Karpas-422 (cell line): ENCODE results near the gene GREB1L. TPM values are rescaled to one million over a fixed set of nuclear protein-coding genes. Genes with fewer than 3 reads are reported as not detected.
A peak's percentile ranks its signal among the peaks of the same experiment; 100 is the strongest.

Source experiments
- DNase-seq: peaks from one replicate; pipeline ENCODE4 v3.0.0-alpha.2; 2015
- H2AFZ ChIP-seq: fragments of 200-600 bp; sonication (generic); 2 replicates; pipeline ENCODE4 v1.6.1; 2014; ENCODE audit warnings: antibody characterized with exemption, low read length, mixed read lengths
- H3K27ac ChIP-seq: fragments of 200-600 bp; sonication (generic); 2 replicates; pipeline ENCODE4 v1.5.1; 2014; ENCODE audit warnings: mild to moderate bottlenecking, low read length, moderate library complexity
- H3K27me3 ChIP-seq: fragments of 200-600 bp; sonication (generic); 2 replicates; pipeline ENCODE4 v1.6.1; 2014; ENCODE audit warnings: low read length, mixed read lengths
- H3K36me3 ChIP-seq: fragments of 200-600 bp; sonication (generic); 2 replicates; pipeline ENCODE4 v1.6.1; 2014; ENCODE audit warnings: low read length, mixed read lengths; ENCODE audit not compliant: insufficient read depth
- H3K4me1 ChIP-seq: fragments of 200-600 bp; sonication (generic); 2 replicates; pipeline ENCODE4 v1.6.1; 2014; ENCODE audit warnings: mild to moderate bottlenecking, low read length, mixed read lengths
- H3K4me2 ChIP-seq: fragments of 200-600 bp; sonication (generic); 2 replicates; pipeline ENCODE4 v1.6.1; 2014; ENCODE audit warnings: low read length, low read depth, mild to moderate bottlenecking; ENCODE audit not compliant: poor library complexity, severe bottlenecking
- H3K4me3 ChIP-seq: fragments of 200-600 bp; sonication (generic); 2 replicates; pipeline ENCODE4 v1.5.1; 2014; ENCODE audit warnings: mild to moderate bottlenecking, antibody characterized with exemption, low read length, mixed read lengths
- H3K79me2 ChIP-seq: fragments of 200-600 bp; sonication (generic); 2 replicates; pipeline ENCODE4 v1.6.1; 2014; ENCODE audit warnings: mild to moderate bottlenecking, low read length, mixed read lengths
- H3K9ac ChIP-seq: fragments of 200-600 bp; sonication (generic); 2 replicates; pipeline ENCODE4 v1.6.0; 2014; ENCODE audit warnings: low read length
- H3K9me2 ChIP-seq: fragments of 200-600 bp; sonication (generic), shearing (Covaris generic); replicated peaks from 2 replicates; pipeline ENCODE4 v1.6.0; 2014; ENCODE audit warnings: mild to moderate bottlenecking, low read length, moderate library complexity; ENCODE audit not compliant: insufficient read depth
- H3K9me3 ChIP-seq: fragments of 300-700, 200-600 bp; sonication (generic); 2 replicates; pipeline ENCODE4 v1.6.1; 2014; ENCODE audit warnings: low read length, mixed read lengths
- H4K20me1 ChIP-seq: fragments of 200-600 bp; sonication (generic); 2 replicates; pipeline ENCODE4 v1.6.1; 2014; ENCODE audit warnings: mild to moderate bottlenecking, antibody characterized with exemption, low read length, low read depth; ENCODE audit not compliant: insufficient read depth
- total RNA-seq: library from RNA; depleted of rRNA; stranded (reverse); fragments of >200 nt; shearing (Covaris generic); gene quantifications from 2 replicates; pipeline ENCODE4 v1.2.3, GENCODE V29; 2014; ENCODE audit warnings: low replicate concordance

The GREB1L gene
- total RNA-seq, 1 experiment from 2014 or later: not detected

- H3K9me3 ChIP-seq: no peaks in the 10 kb centered on the region
- no peak overlapping the region for H3K4me3 ChIP-seq
- DNase-seq: no peak
- peaks cover 18% of the 10 kb centered on the region for H3K4me1 ChIP-seq
- no peaks in the 10 kb centered on the region for H4K20me1 ChIP-seq
- no peak overlapping the region for H3K4me2 ChIP-seq
- H3K9ac ChIP-seq: no peak overlapping the region
- H3K79me2 ChIP-seq: no peaks in the 10 kb centered on the region
- H3K9me2 ChIP-seq: no peaks in the 10 kb centered on the region
- H3K27me3 ChIP-seq: no peaks in the 10 kb centered on the region
- H3K27ac ChIP-seq: no peak overlapping the region
- H2AFZ ChIP-seq: no peak overlapping the region
- no peaks in the 10 kb centered on the region for H3K36me3 ChIP-seq
These were observed 239.7 kb downstream of the GREB1L start for GRCh38 chr18:21481739-21482138.

DNA sequence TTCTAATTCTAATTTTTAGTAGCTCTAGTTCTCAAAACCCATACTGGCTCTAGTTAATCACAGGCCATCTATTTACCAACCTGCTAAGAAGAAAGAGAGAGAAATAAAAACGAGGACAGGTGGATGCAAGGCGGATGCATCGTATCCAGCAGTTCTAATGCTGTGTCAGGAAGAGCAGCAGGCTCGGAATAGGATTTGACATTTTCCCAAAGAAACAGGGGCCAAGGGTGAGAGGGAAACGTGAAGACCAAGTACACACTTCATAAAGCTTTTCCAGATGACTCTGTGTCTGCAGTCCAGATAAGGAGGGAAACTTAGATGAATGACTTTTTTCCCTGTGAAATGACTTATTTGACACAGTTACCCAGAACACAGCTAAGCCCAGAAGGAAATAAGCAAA, 241.0 kb downstream of the GREB1L start:
- Histone ChIP-seq H2AFZ (no peak overlapping the region), H3K4me3 (no peak overlapping the region), H4K20me1 (no peaks in the 10 kb centered on the region), H3K79me2 (no peaks in the 10 kb centered on the region), H3K27me3 (no peaks in the 10 kb centered on the region), H3K9me3 (no peaks in the 10 kb centered on the region), H3K36me3 (no peaks in the 10 kb centered on the region), H3K4me2 (no peak overlapping the region), H3K9me2 (no peaks in the 10 kb centered on the region), H3K27ac (no peak overlapping the region), H3K4me1 (peaks cover 18% of the 10 kb centered on the region), H3K9ac (no peak overlapping the region)
- no peak for DNase-seq

GRCh38 chr18:21484851-21485636, 243.0 kb downstream of the GREB1L start:
- peak overlapping the region; percentile 41 for H3K4me3 ChIP-seq
- H3K4me2 ChIP-seq: peak overlapping the region; percentile 62
- no peak overlapping the region for H3K27ac ChIP-seq
- H3K27me3 ChIP-seq: no peaks in the 10 kb centered on the region
- H3K36me3 ChIP-seq: no peaks in the 10 kb centered on the region
- H3K4me1 ChIP-seq: peaks cover 27% of the 10 kb centered on the region
- H3K9me3 ChIP-seq: no peaks in the 10 kb centered on the region
- H2AFZ ChIP-seq: peak overlapping the region; percentile 40; the same call in 1 of the 2 replicates
- H3K79me2 ChIP-seq: no peaks in the 10 kb centered on the region
- H3K9me2 ChIP-seq: no peaks in the 10 kb centered on the region
- no peaks in the 10 kb centered on the region for H4K20me1 ChIP-seq
- DNase-seq: peak; percentile 64
- peak overlapping the region; percentile 20 for H3K9ac ChIP-seq

GRCh38 chr18:21486905-21487437, 244.9 kb downstream of the GREB1L start:
- H3K9me3 ChIP-seq: no peaks in the 10 kb centered on the region
- no peaks in the 10 kb centered on the region for H3K36me3 ChIP-seq
- H3K9ac ChIP-seq: no peak overlapping the region
- H3K27me3 ChIP-seq: no peaks in the 10 kb centered on the region
- H4K20me1 ChIP-seq: no peaks in the 10 kb centered on the region
- H3K9me2 ChIP-seq: no peaks in the 10 kb centered on the region
- no peak overlapping the region for H3K27ac ChIP-seq
- H3K4me2 ChIP-seq: no peak overlapping the region
- no peak for DNase-seq
- H3K4me1 ChIP-seq: peaks cover 46% of the 10 kb centered on the region
- no peak overlapping the region for H3K4me3 ChIP-seq
- no peaks in the 10 kb centered on the region for H3K79me2 ChIP-seq
- no peak overlapping the region for H2AFZ ChIP-seq

- no peaks in the 10 kb centered on the region for H4K20me1 ChIP-seq
- H3K79me2 ChIP-seq: no peaks in the 10 kb centered on the region
- H3K4me2 ChIP-seq: no peak overlapping the region
- no peak overlapping the region for H2AFZ ChIP-seq
- no peak overlapping the region for H3K9ac ChIP-seq
- no peaks in the 10 kb centered on the region for H3K27me3 ChIP-seq
- H3K4me3 ChIP-seq: no peak overlapping the region
- H3K9me2 ChIP-seq: no peaks in the 10 kb centered on the region
- peak; percentile 90 for DNase-seq
- no peaks in the 10 kb centered on the region for H3K36me3 ChIP-seq
- H3K27ac ChIP-seq: 0 out of 2 replicates have a peak overlapping the region, but pooled peaks have one; percentile 90
- no peaks in the 10 kb centered on the region for H3K9me3 ChIP-seq
- peaks cover 56% of the 10 kb centered on the region for H3K4me1 ChIP-seq
These were observed 247.2 kb downstream of the GREB1L start for GRCh38 chr18:21489119-21489750.

GRCh38 chr18:21489919-21490495, 248.0 kb downstream of the GREB1L start:
- DNase-seq: no peak
- no peaks in the 10 kb centered on the region for H4K20me1 ChIP-seq
- H3K4me3 ChIP-seq: no peak overlapping the region

DNA sequence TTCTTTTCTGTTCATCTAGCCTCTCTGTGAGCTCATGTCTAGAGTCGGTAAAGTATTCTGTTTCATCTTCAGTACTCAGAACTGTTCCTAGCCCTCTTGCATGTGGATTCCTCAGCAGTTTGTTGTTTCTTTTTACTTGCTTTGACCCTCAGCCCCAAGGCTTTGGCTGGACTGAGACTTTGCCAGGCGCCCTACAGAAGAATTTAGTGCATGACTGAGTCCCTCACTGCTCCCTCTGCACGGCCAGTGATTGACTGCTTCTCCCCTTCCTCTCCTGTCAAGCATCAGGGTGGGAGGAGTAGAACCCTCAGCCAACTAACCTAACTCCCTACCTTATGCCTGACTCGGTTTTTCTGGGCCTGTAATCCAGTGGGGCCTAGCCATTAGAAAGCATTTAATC, 248.7 kb downstream of the GREB1L start:
- Histone ChIP-seq H3K36me3 (no peaks in the 10 kb centered on the region), H3K9me2 (no peaks in the 10 kb centered on the region), H3K27me3 (no peaks in the 10 kb centered on the region), H3K27ac (peak overlapping the region; percentile 90), H3K9me3 (no peaks in the 10 kb centered on the region), H3K4me3 (peak overlapping the region; percentile 49), H3K9ac (peak overlapping the region; percentile 58), H2AFZ (peak overlapping the region; percentile 71), H3K4me1 (peaks cover 47% of the 10 kb centered on the region), H3K79me2 (no peaks in the 10 kb centered on the region), H4K20me1 (no peaks in the 10 kb centered on the region), H3K4me2 (peak overlapping the region; percentile 60)
- no peak for DNase-seq

More at GRCh38 chr18:21489919-21490495, 248.0 kb downstream of the GREB1L start:
- H3K27ac ChIP-seq: peak overlapping the region; percentile 90
- peak overlapping the region; percentile 60 for H3K4me2 ChIP-seq
- no peaks in the 10 kb centered on the region for H3K36me3 ChIP-seq
- H3K79me2 ChIP-seq: no peaks in the 10 kb centered on the region
- H3K9ac ChIP-seq: peak overlapping the region; percentile 58; the same call in 1 of the 2 replicates
- H3K4me1 ChIP-seq: peaks cover 54% of the 10 kb centered on the region
- no peak overlapping the region for H2AFZ ChIP-seq
- H3K9me2 ChIP-seq: no peaks in the 10 kb centered on the region
- no peaks in the 10 kb centered on the region for H3K9me3 ChIP-seq
- no peaks in the 10 kb centered on the region for H3K27me3 ChIP-seq

DNA sequence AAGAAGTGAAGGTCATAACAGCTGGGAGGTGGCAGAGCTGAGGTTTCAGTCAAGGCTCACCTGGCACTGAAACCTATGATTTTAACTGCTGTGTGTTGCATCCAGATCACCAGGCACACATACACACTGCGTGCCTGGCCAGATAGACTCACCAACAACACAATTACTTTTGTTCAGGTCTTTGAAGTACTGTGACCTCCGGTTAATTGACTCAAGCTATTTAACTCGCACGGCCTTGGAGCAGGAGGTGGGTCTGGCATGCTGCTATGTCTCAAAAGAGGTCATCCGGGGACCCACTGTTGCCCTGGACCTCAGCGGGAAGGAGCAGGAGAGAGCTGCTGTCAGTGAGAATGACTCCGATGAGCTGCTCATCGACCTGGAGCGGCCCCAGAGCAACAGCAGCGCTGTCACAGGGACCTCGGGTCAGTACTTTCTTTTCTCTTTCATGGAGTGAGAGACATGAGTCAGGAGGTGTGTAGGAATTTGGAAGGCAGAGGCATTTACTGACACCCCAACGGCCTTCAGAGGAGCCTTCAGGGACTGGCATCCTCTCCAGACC, 254.3 kb downstream of the GREB1L start:
- no peaks in the 10 kb centered on the region for H3K79me2 ChIP-seq
- no peak overlapping the region for H2AFZ ChIP-seq
- H3K9me2 ChIP-seq: no peaks in the 10 kb centered on the region
- H3K36me3 ChIP-seq: no peaks in the 10 kb centered on the region
- no peak overlapping the region for H3K4me2 ChIP-seq
- H3K27me3 ChIP-seq: no peaks in the 10 kb centered on the region
- H3K4me3 ChIP-seq: no peak overlapping the region
- H3K4me1 ChIP-seq: peaks cover 23% of the 10 kb centered on the region
- no peak overlapping the region for H3K27ac ChIP-seq
- H4K20me1 ChIP-seq: no peaks in the 10 kb centered on the region
- H3K9ac ChIP-seq: no peak overlapping the region
- DNase-seq: no peak
- no peaks in the 10 kb centered on the region for H3K9me3 ChIP-seq
